SH-SY5Y (cell line): ENCODE results near the gene TCEAL5.

ENCODE experiments used
- GATA2 ChIP-seq: IDR thresholded peaks from 2 replicates; pipeline ENCODE4 v1.6.1; 2011; ENCODE audit warnings: mild to moderate bottlenecking, low read depth, low read length
- GATA3 ChIP-seq: IDR thresholded peaks from 2 replicates; pipeline ENCODE4 v1.6.1; 2011; ENCODE audit warnings: low read depth, mild to moderate bottlenecking, low read length, moderate library complexity

GRCh38 chrX:103304705-103305104 is 28.2 kb upstream of the TCEAL5 start:
- no peak for TF ChIP-seq GATA3
- TF ChIP-seq GATA2, result no peak
